GM18499 (cell line): ENCODE data around the gene AREL1.
"Not testable (repeated sequence)": the region's sequence is repeated elsewhere in the genome, so short reads cannot be mapped to it uniquely, and the experiment has no call there.

Source experiments
- ATAC-seq: cut with Tn5 transposase; IDR thresholded peaks from one replicate; pipeline ENCODE4 v1.9.1; 2021; ENCODE audit warnings: moderate number of reproducible peaks; ENCODE audit not compliant: insufficient read depth, unreplicated experiment

AREL1 gene

GRCh38 chr14:74712499-74713394, at the start of gene AREL1, which contains the start of gene FCF1:
Gene AREL1 (minus strand): TSS chr14:74713080. CDS start chr14:74685615, 27,465 bp downstream.
Gene FCF1 (plus strand): TSS chr14:74713144. CDS start chr14:74713198, 54 bp downstream.
- ATAC-seq = peak; percentile 78

- not testable (repeated sequence) for ATAC-seq
Measured at GRCh38 chr14:74758505-74758904, 45.6 kb upstream of the AREL1 start.

- no peak for ATAC-seq
Measured at GRCh38 chr14:74756326-74756725, 43.4 kb upstream of the AREL1 start.

GRCh38 chr14:74754899-74755298, 42.0 kb upstream of the AREL1 start:
- no peak for ATAC-seq

- no peak for ATAC-seq
Measured at GRCh38 chr14:74754157-74754556, 41.3 kb upstream of the AREL1 start.

- no peak for ATAC-seq
Measured at GRCh38 chr14:74747237-74747636, 34.4 kb upstream of the AREL1 start.

GRCh38 chr14:74739293-74740030, 26.6 kb upstream of the AREL1 start:
- no peak for ATAC-seq

- no peak for ATAC-seq
Measured at GRCh38 chr14:74737753-74738325, 25.0 kb upstream of the AREL1 start.

- ATAC-seq = no peak
Measured at GRCh38 chr14:74735125-74735524, 22.2 kb upstream of the AREL1 start.

- no peak for ATAC-seq
Measured at GRCh38 chr14:74733221-74733620, 20.3 kb upstream of the AREL1 start.

- ATAC-seq = no peak
Measured at GRCh38 chr14:74732387-74732786, 19.5 kb upstream of the AREL1 start.

- no peak for ATAC-seq
Measured at GRCh38 chr14:74723134-74723533, 10.3 kb upstream of the AREL1 start.

- ATAC-seq = no peak
Measured at GRCh38 chr14:74720526-74720925, 7.6 kb upstream of the AREL1 start.

- ATAC-seq = no peak
Measured at GRCh38 chr14:74713395-74713735, 485 bp upstream of the AREL1 start.

GRCh38 chr14:74711651-74712050, 1.2 kb downstream of the AREL1 start:
- no peak for ATAC-seq

GRCh38 chr14:74710480-74710879, 2.4 kb downstream of the AREL1 start:
- no peak for ATAC-seq

- ATAC-seq = no peak
Measured at GRCh38 chr14:74705613-74706500, 7.0 kb downstream of the AREL1 start.

GRCh38 chr14:74704656-74705055, 8.2 kb downstream of the AREL1 start:
- no peak for ATAC-seq

- no peak for ATAC-seq
Measured at GRCh38 chr14:74703043-74703442, 9.8 kb downstream of the AREL1 start.

GRCh38 chr14:74702293-74702692, 10.6 kb downstream of the AREL1 start:
- ATAC-seq = no peak
